Ascending aorta (tissue), 2 donors: ENCODE measurements around the gene NOTCH4. TPM values are rescaled to one million over a fixed set of nuclear protein-coding genes. Genes with fewer than 3 reads are reported as not detected.
A peak's percentile ranks its signal among the peaks of the same experiment; 100 is the strongest.

ENCODE experiments used
- DNase-seq, 2 donors: peaks; one replicate each; pipeline ENCODE4 v3.0.0-alpha.2; 2019; ENCODE audit warnings: low spot score in 2 of 2
- H3K27ac ChIP-seq, 2 donors: fragments of 200-600 bp; sonication (generic); one replicate each; pipeline ENCODE4 v1.5.1; 2016 to 2017; ENCODE audit warnings: mild to moderate bottlenecking in 1 of 2
- H3K27me3 ChIP-seq: fragments of 200-600 bp; sonication (generic); one replicate; pipeline ENCODE4 v1.5.1; 2017
- H3K36me3 ChIP-seq, 2 donors: fragments of 200-600 bp; sonication (generic); one replicate each; pipeline ENCODE4 v1.5.1; 2016
- H3K4me1 ChIP-seq, 2 donors: fragments of 200-600 bp; sonication (generic); one replicate each; pipeline ENCODE4 v1.5.1; 2016 to 2017; ENCODE audit warnings: mild to moderate bottlenecking in 1 of 2
- H3K4me3 ChIP-seq, 2 donors: fragments of 200-600 bp; sonication (generic); one replicate each; pipeline ENCODE4 v1.5.1; 2016 to 2017; ENCODE audit warnings: mild to moderate bottlenecking in 1 of 2
- H3K9me3 ChIP-seq, 2 donors: fragments of 200-600 bp; sonication (generic); one replicate each; pipeline ENCODE4 v1.5.1; 2016
- CTCF ChIP-seq, 3 experiments: fragments of 200-600 bp in 2 of 3; fragments of 450-650 bp in 1 of 3; sonication (generic) in 2 of 3; IDR thresholded peaks; one replicate each; pipeline ENCODE4 v1.5.1; 2016 to 2019; ENCODE audit warnings: antibody characterized with exemption in 3 of 3, mild to moderate bottlenecking in 1 of 3, moderate library complexity in 1 of 3
- intact Hi-C: fragments of 100-400 bp; cut with DNase I; formaldehyde crosslinking; loops from one replicate; pipeline ENCODE4 v1.15.1; 2023
- total RNA-seq: library from RNA; depleted of rRNA; stranded (reverse); fragments of >200 nt; gene quantifications from one replicate; pipeline ENCODE4 v1.1.0, GENCODE V29; 2016

NOTCH4 gene
- total RNA-seq, 1 donor from 2014 or later: 198 TPM

GRCh38 chr6:32200711-32201475 is 23.0 kb downstream of the NOTCH4 start:
- no peak for DNase-seq
- H3K27ac ChIP-seq: no peak overlapping the region
- intact Hi-C loops: no loop called here
- H3K9me3 ChIP-seq: no peaks in the 10 kb centered on the region
- no peak overlapping the region for H3K4me3 ChIP-seq
- no peak for TF ChIP-seq CTCF (IDR thresholded peaks at IDR 0.05)
- peaks cover 3 to 9% of the 10 kb centered on the region in 2 donors for H3K4me1 ChIP-seq
- no peaks in the 10 kb centered on the region for H3K36me3 ChIP-seq
- H3K27me3 ChIP-seq: no peaks in the 10 kb centered on the region

GRCh38 chr6:32198866-32199265 is 25.0 kb downstream of the NOTCH4 start:
- H3K4me3 ChIP-seq: no peak overlapping the region
- TF ChIP-seq CTCF (IDR thresholded peaks at IDR 0.05): no peak
- peaks cover 3 to 9% of the 10 kb centered on the region in 2 donors for H3K4me1 ChIP-seq
- no peak overlapping the region for H3K27ac ChIP-seq
- no peaks in the 10 kb centered on the region for H3K9me3 ChIP-seq
- intact Hi-C loops: loop anchor here (5.0 kb wide), 6 partner anchors 72 to 1213 kb away; partner anchors contain the start of genes ATF6B, C6orf47, GPANK1 and PHF1
- H3K36me3 ChIP-seq: no peaks in the 10 kb centered on the region
- no peaks in the 10 kb centered on the region for H3K27me3 ChIP-seq
- no peak for DNase-seq

GRCh38 chr6:32198345-32198696 is 25.5 kb downstream of the NOTCH4 start:
- intact Hi-C loops: loop anchor here (5.0 kb wide), 6 partner anchors 71 to 1214 kb away; partner anchors contain the start of genes ATF6B, C6orf47, GPANK1 and PHF1

GRCh38 chr6:32196682-32197616 is 26.9 kb downstream of the NOTCH4 start:
- Histone ChIP-seq H3K4me3 (peak overlapping the region; percentile 78 to 88), H3K4me1 (peaks cover 3 to 9% of the 10 kb centered on the region in 2 donors), H3K27me3 (no peaks in the 10 kb centered on the region), H3K36me3 (no peaks in the 10 kb centered on the region), H3K9me3 (no peaks in the 10 kb centered on the region), H3K27ac (peak overlapping the region; percentile 99 to 100)
- intact Hi-C loops: loop anchor here (5.0 kb wide), 6 partner anchors 70 to 1215 kb away; partner anchors contain the start of genes ATF6B, C6orf47, GPANK1 and PHF1
- no peak for DNase-seq
- TF ChIP-seq CTCF (IDR thresholded peaks at IDR 0.05): no peak

More at GRCh38 chr6:32198345-32198696, 25.5 kb downstream of the NOTCH4 start:
- no peak for TF ChIP-seq CTCF (IDR thresholded peaks at IDR 0.05)
- Histone ChIP-seq H3K36me3 (no peaks in the 10 kb centered on the region), H3K9me3 (no peaks in the 10 kb centered on the region), H3K27me3 (no peaks in the 10 kb centered on the region), H3K4me3 (no peak overlapping the region), H3K4me1 (peaks cover 3 to 9% of the 10 kb centered on the region in 2 donors), H3K27ac (no peak overlapping the region)
- no peak for DNase-seq

- Histone ChIP-seq H3K36me3 (no peaks in the 10 kb centered on the region), H3K4me3 (peak overlapping the region; percentile 78 to 88), H3K4me1 (peaks cover 3 to 14% of the 10 kb centered on the region in 2 donors), H3K27ac (peak overlapping the region; percentile 99 to 100), H3K27me3 (no peaks in the 10 kb centered on the region), H3K9me3 (no peaks in the 10 kb centered on the region)
- intact Hi-C loops: loop anchor here (1.0 to 5.0 kb wide), 8 partner anchors 19 to 1216 kb away; partner anchors contain the start of genes ATF6B, C6orf47, GPANK1 and PHF1
- peak; percentile 79 to 96 for DNase-seq
- TF ChIP-seq CTCF (IDR thresholded peaks at IDR 0.05): no peak
Observed at GRCh38 chr6:32195902-32196681, 27.8 kb downstream of the NOTCH4 start.
